Left ventricle myocardium inferior (tissue), 1 donor: Measurements from ENCODE around the gene NECAB3. TPM values are rescaled to one million over a fixed set of nuclear protein-coding genes. Genes with fewer than 3 reads are reported as not detected.

ENCODE experiments used
- DNase-seq: peaks from one replicate; pipeline ENCODE4 v3.0.0-alpha.2; 2020
- H3K27ac ChIP-seq: fragments of 200-600 bp; replicated peaks from 2 replicates; pipeline ENCODE4 v1.8.0; 2021
- H3K27me3 ChIP-seq: fragments of 200-600 bp; 2 replicates; pipeline ENCODE4 v1.8.0; 2021; ENCODE audit warnings: low read depth
- H3K36me3 ChIP-seq: fragments of 200-600 bp; 2 replicates; pipeline ENCODE4 v1.8.0; 2021
- H3K4me1 ChIP-seq: fragments of 200-600 bp; 2 replicates; pipeline ENCODE4 v1.8.0; 2021
- H3K4me3 ChIP-seq: fragments of 200-600 bp; 2 replicates; pipeline ENCODE4 v1.8.0; 2021; ENCODE audit warnings: mild to moderate bottlenecking, moderate library complexity
- H3K9me3 ChIP-seq: fragments of 200-600 bp; replicated peaks from 2 replicates; pipeline ENCODE4 v1.8.0; 2021
- CTCF ChIP-seq: fragments of 200-600 bp; IDR thresholded peaks from 2 replicates; pipeline ENCODE4 v1.8.0; 2021; ENCODE audit warnings: antibody characterized with exemption, mild to moderate bottlenecking, borderline replicate concordance
- intact Hi-C: fragments of 100-400 bp; cut with micrococcal nuclease; formaldehyde crosslinking; loops from one replicate; pipeline ENCODE4 v1.11.0; 2022
- long read RNA-seq: library from polyadenylated mRNA; unstranded; transcript quantifications from one replicate; pipeline ENCODE4 v2.0.0, GENCODE V29; 2021
- total RNA-seq: library from RNA; stranded (reverse); fragmentation: NEBNext Ultra II Directional; extraction: Animal tissue kit (Norgen Biotek cat#: 25700); gene quantifications from one replicate; pipeline ENCODE4 v1.2.1, GENCODE V29; 2021
- donor health status: DM: no; HTN: yes; CAD: no; lungs with severe emphysema.

NECAB3 gene, protein sequence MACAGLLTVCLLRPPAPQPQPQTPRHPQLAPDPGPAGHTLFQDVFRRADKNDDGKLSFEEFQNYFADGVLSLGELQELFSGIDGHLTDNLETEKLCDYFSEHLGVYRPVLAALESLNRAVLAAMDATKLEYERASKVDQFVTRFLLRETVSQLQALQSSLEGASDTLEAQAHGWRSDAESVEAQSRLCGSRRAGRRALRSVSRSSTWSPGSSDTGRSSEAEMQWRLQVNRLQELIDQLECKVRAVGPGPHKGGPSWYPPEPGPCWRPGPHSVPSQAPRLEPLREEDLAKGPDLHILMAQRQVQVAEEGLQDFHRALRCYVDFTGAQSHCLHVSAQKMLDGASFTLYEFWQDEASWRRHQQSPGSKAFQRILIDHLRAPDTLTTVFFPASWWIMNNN
- total RNA-seq = 81.3 TPM
- long read RNA-seq, transcript NECAB3-202 (13 exons, 1,942 nt) = major isoform, 50 of 119 reads
- long read RNA-seq, transcript NECAB3-201 (12 exons, 1,989 nt) = minor isoform, 22 of 119 reads
- long read RNA-seq, partial matches to known transcripts = 17 of 119 reads
- long read RNA-seq, other reads (novel, unspliced or antisense) = 29 of 119 reads

DNA sequence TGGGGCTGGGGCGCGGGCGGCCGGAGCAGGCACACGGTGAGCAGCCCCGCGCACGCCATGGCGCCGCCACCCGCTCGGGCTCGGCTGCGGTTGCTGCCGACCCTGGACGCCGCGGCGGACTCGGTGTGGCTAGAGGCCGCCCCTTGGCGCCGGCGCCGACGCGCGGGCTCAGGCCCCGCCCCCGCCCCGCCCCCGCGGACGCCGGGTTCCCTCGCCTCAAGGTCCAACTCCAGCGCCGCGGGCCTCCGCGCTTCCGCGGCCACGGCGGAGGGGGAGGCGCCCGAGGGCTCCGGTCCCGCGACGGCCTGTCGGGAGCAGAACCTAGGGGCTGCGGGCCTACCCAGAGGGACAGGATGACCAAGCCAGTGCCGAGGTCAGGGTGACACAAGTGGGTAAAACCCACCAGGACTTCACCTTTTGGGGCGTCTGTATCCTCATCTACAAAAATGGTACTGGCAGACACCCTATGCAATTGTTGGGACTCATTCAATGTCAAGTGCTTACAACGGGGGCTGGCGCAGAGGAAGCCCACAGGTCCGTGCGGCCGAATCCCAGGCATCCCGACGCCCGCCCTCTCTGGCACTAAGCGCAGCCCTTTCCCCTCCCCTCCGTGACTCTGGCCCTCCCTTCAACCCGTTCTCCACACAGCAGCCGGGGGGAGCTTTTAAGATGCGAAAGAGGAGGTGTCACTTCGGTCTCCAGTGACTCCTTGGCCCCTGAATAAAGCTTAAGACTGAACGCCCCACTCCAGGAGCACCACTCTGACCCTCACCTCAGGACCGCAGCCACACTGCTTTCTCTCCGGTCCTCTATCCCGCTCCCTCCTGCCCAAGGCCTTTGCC lies at the start of gene NECAB3:
TSS of gene NECAB3 (minus strand) at position 135 of the 842 bp plus-strand sequence. CDS start at position 59, 76 bp downstream.
- intact Hi-C loops = no loop called here
- Histone ChIP-seq H3K36me3 (peaks cover 19% of the 10 kb centered on the region), H3K4me3 (peak within 1 kb of the TSS; percentile 78), H3K27me3 (no peaks in the 10 kb centered on the region), H3K9me3 (no peaks in the 10 kb centered on the region), H3K4me1 (peaks cover 61% of the 10 kb centered on the region), H3K27ac (peak within 1 kb of the TSS; percentile 93)
- DNase-seq = peak; percentile 88
- peak; percentile 8 for TF ChIP-seq CTCF

DNA sequence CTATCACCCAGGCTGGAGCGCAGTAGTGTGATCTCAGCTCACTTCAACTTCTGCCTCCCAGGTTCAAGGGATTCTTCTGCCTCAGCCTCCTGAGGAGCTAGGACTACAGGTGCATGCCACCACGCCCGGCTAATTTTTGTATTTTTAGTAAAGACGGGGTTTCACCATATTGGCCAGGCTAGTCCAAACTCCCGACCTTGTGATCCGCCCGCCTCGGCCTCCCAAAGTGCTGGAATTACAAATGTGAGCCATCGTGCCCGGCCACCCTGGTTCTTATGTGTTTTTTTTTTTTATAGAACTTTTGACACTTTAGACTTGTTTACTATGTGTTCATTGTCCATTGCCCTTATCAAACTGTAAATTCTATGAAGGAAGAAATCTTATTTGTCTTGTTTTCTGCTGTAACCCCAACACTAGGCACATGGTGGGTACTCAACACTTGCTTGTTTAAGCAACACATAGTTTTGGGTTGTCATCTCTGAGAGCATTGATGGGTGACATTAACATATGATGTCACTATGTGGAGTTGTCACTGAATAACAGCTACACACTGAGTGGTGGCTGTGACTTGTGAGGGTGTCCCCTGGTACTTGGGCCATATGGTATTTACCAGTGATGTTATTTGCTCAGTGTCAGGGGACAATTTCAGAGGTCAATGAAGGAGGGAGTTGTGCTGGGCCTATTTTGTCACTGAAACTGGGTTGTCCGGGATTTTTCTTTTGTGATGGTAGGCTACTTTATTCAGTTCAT lies 47.3 kb upstream of the NECAB3 start:
- no peak overlapping the region for H3K27ac ChIP-seq
- H3K27me3 ChIP-seq = no peaks in the 10 kb centered on the region
- peaks cover 20% of the 10 kb centered on the region for H3K4me1 ChIP-seq
- intact Hi-C loops = no loop called here
- H3K9me3 ChIP-seq = no peaks in the 10 kb centered on the region
- no peaks in the 10 kb centered on the region for H3K36me3 ChIP-seq
- no peak overlapping the region for H3K4me3 ChIP-seq
- DNase-seq = no peak
- TF ChIP-seq CTCF = no peak

GRCh38 chr20:33719989-33720709 lies 45.9 kb upstream of the NECAB3 start, which contains the start of gene PXMP4:
PXMP4 (minus strand) TSS chr20:33720310; CDS start chr20:33720207, 103 bp downstream.
- Histone ChIP-seq H3K4me1 (peaks cover 20% of the 10 kb centered on the region), H3K27me3 (no peaks in the 10 kb centered on the region), H3K9me3 (no peaks in the 10 kb centered on the region), H3K4me3 (peak within 1 kb of the TSS; percentile 79), H3K36me3 (no peaks in the 10 kb centered on the region), H3K27ac (peak within 1 kb of the TSS; percentile 79)
- intact Hi-C loops = no loop called here
- TF ChIP-seq CTCF = no peak
- DNase-seq = peak; percentile 89

DNA sequence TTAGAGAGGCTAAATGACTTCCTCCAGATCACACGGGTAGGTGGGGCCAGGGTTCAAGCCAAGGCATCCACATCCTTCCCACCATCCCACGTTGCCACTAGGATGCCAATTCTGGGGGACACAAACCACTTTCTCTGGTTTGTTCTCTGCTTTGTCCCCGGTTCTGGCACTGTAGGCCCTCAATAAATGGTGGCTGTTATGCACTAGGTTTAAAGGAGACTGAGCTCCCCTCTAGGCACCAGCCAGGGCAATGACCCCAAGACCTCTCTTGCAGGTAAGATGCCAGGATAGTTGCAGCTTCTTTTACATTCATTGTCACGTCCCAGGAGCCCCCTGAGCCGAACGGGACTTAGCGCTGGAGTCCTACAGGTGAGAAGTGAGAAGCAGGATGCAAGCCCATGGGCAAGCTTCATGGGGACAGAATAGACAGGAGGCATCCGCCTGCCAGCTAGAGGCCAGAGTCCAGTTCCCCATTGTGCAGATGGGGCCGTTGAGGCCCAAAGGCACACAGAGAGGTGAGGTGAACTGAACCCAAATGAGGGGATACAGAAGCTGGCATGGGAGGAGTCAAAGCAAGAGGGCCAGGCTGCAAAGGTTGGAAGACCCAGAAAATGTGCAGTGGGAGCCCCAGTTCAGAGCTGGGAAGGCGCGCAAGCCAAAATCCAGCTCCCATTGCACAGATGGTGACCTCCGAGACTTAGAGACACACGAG lies 45.2 kb upstream of the NECAB3 start:
- peaks cover 20% of the 10 kb centered on the region for H3K4me1 ChIP-seq
- intact Hi-C loops = no loop called here
- H3K36me3 ChIP-seq = peaks cover 1% of the 10 kb centered on the region
- H3K27ac ChIP-seq = peak overlapping the region; percentile 79
- no peaks in the 10 kb centered on the region for H3K9me3 ChIP-seq
- no peak for TF ChIP-seq CTCF
- H3K27me3 ChIP-seq = no peaks in the 10 kb centered on the region
- DNase-seq = no peak
- peak overlapping the region; percentile 79 for H3K4me3 ChIP-seq
